HEK293 (cell line): Measurements from ENCODE around the gene PCNX4.

Experiments used
- CTCF ChIP-seq: fragments of 450-650 bp; formaldehyde crosslinking; IDR thresholded peaks from 2 replicates; pipeline ENCODE4 v1.5.1; 2016; ENCODE audit warnings: missing biosample characterization, missing genetic modification characterization
- KLF16 ChIP-seq: fragments of 450-650 bp; formaldehyde crosslinking; IDR thresholded peaks from 2 replicates; pipeline ENCODE4 v1.5.1; 2017; ENCODE audit warnings: missing biosample characterization, missing genetic modification characterization
- KLF9 ChIP-seq: fragments of 450-650 bp; formaldehyde crosslinking; IDR thresholded peaks from 2 replicates; pipeline ENCODE4 v1.5.1; 2016; ENCODE audit warnings: missing biosample characterization, missing genetic modification characterization, low read depth
- SCRT2 ChIP-seq: fragments of 450-650 bp; formaldehyde crosslinking; IDR thresholded peaks from 2 replicates; pipeline ENCODE4 v1.5.1; 2016; ENCODE audit warnings: missing biosample characterization, missing genetic modification characterization
- SP2 ChIP-seq: fragments of 450-650 bp; formaldehyde crosslinking; IDR thresholded peaks from 2 replicates; pipeline ENCODE4 v1.5.1; 2016; ENCODE audit warnings: missing biosample characterization, missing genetic modification characterization
- YY1 ChIP-seq: fragments of 450-650 bp; formaldehyde crosslinking; IDR thresholded peaks from 2 replicates; pipeline ENCODE4 v1.5.1; 2018; ENCODE audit warnings: missing biosample characterization, missing genetic modification characterization
- ZBTB49 ChIP-seq: fragments of 450-650 bp; formaldehyde crosslinking; IDR thresholded peaks from 2 replicates; pipeline ENCODE4 v1.5.1; 2016; ENCODE audit warnings: missing biosample characterization, missing genetic modification characterization, low read depth
- ZNF138 ChIP-seq: fragments of 450-650 bp; formaldehyde crosslinking; IDR thresholded peaks from 2 replicates; pipeline ENCODE4 v1.5.1; 2016; ENCODE audit warnings: missing biosample characterization, missing genetic modification characterization, borderline replicate concordance
- ZNF24 ChIP-seq: fragments of 450-650 bp; formaldehyde crosslinking; IDR thresholded peaks from 2 replicates; pipeline ENCODE4 v1.5.1; 2016; ENCODE audit warnings: missing biosample characterization, missing genetic modification characterization
- ZNF274 ChIP-seq, 2 experiments: fragments of 200-500 bp in 1 of 2; fragments of 450-650 bp in 1 of 2; sonication (Bioruptor generic) in 1 of 2; formaldehyde crosslinking in 1 of 2; IDR thresholded peaks; 2 replicates each; pipeline versions ENCODE4 v1.5.1 to v1.6.1; 2014 to 2016; ENCODE audit warnings: borderline replicate concordance in 1 of 2, inconsistent platforms in 1 of 2, low read length in 1 of 2, missing biosample characterization in 1 of 2, missing genetic modification characterization in 1 of 2
- ZNF391 ChIP-seq: fragments of 450-650 bp; formaldehyde crosslinking; IDR thresholded peaks from 2 replicates; pipeline ENCODE4 v1.5.1; 2016; ENCODE audit warnings: low read depth, missing biosample characterization, missing genetic modification characterization, borderline replicate concordance
- ZNF747 ChIP-seq: fragments of 450-650 bp; formaldehyde crosslinking; IDR thresholded peaks from 2 replicates; pipeline ENCODE4 v1.5.1; 2016; ENCODE audit warnings: missing biosample characterization, missing genetic modification characterization
- TF ChIP-seq, protein P1 (sequence below): fragments of 450-650 bp; formaldehyde crosslinking; IDR thresholded peaks from 2 replicates; pipeline ENCODE4 v1.5.1; 2016; ENCODE audit warnings: missing biosample characterization, missing genetic modification characterization

DNA sequence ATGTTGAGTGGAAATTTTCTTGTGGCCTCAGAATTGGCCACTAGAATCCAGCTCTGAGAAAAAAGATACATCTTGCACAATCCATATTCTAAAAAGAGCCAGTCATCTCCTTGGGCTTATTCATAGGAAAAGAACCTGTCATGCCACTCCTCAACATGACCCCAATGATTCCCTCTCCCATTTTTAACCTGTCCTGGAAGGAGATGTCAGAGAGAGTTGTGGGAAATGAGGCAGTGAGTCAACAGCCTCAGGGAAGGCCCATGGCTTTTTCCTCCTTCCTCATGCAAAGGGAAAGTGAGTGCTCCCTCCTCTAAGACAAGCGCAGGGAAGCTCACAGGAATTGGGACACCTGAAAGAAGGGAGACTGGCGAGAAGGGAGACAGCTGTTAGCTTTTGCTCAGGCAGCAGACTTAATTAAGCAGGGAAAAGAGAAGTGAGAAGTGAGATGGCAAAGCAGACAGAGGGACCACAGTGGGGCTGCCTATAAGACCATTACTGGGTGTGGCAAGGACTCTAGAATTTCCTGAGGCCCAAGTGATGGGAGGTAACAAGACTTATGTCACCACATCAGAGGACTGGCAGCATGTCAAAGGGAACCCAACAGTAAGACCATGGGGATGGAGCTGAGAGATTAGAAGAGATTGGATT is 83.7 kb downstream of the PCNX4 start:
- TF ChIP-seq CTCF (tag by site-specific recombination) (no peak), KLF16 (tag by site-specific recombination) (no peak), ZBTB49 (tag by site-specific recombination) (no peak), ZNF24 (no peak), ZNF391 (tag by site-specific recombination) (no peak), ZNF747 (tag by site-specific recombination) (no peak), YY1 (tag by site-specific recombination) (no peak), ZNF274 (IDR thresholded peaks at IDR 0.05; ENCODE audit: low read length) (no peak), ZNF274 (tag by site-specific recombination; IDR thresholded peaks at IDR 0.05; ENCODE audit: borderline replicate concordance) (no peak), ZNF138 (tag by site-specific recombination) (no peak), KLF9 (tag by site-specific recombination) (no peak), SCRT2 (tag by site-specific recombination) (no peak), SP2 (no peak)
- TF ChIP-seq, protein P1, sequence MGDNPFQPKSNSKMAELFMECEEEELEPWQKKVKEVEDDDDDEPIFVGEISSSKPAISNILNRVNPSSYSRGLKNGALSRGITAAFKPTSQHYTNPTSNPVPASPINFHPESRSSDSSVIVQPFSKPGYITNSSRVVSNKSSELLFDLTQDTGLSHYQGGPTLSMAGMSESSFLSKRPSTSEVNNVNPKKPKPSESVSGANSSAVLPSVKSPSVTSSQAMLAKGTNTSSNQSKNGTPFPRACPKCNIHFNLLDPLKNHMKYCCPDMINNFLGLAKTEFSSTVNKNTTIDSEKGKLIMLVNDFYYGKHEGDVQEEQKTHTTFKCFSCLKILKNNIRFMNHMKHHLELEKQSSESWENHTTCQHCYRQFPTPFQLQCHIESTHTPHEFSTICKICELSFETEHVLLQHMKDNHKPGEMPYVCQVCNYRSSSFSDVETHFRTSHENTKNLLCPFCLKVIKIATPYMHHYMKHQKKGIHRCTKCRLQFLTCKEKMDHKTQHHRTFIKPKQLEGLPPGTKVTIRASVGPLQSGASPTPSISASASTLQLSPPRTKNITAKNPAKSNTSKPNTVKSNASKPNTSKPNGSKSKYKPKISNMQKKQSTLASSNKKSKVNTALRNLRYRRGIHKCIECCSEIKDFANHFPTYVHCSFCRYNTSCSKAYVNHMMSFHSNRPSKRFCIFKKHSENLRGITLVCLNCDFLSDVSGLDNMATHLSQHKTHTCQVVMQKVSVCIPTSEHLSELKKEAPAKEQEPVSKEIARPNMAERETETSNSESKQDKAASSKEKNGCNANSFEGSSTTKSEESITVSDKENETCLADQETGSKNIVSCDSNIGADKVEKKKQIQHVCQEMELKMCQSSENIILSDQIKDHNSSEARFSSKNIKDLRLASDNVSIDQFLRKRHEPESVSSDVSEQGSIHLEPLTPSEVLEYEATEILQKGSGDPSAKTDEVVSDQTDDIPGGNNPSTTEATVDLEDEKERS (tag by site-specific recombination): no peak
